GM12874 (cell line): ENCODE measurements around the gene OR10G8.

Source experiments
- TF ChIP-seq, protein P1 (sequence below): IDR thresholded peaks from 2 replicates; pipeline ENCODE4 v1.5.1; 2011; ENCODE audit warnings: low read depth, mild to moderate bottlenecking, control low read depth, low read length, moderate library complexity; ENCODE audit not compliant: insufficient read depth

The OR10G8 gene

DNA sequence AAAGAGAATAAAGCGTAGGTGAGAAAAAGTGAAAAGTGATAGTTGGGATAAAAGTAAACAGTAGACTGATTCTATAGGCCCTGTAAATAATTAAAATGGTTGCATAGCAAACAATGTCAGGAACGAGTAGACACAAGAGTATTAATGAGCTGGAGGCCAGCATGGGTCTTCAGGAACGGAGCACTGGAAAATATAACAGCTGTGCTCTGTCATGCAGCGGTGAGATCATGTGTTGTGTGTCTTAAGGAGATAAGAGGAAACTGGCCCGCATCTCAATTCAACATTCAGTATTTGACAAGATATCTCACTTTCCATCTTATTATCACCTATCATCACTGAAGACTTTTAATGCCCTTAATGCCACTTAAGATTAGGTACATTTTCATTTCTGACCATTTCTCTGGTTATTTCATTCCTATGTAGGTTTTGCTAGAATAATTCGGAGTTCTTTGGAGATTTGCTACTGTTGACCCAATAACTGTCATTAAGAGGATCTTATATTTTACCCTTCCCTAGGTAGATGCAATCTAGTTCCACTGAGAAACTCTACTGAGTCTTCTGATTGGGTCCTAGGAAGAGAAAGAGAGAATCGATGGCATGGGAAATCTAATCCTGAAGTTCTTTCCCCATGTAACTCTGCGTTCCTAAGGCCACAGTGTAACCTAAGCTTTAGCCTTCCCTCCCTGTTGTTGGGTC is 53.2 kb downstream of the OR10G8 start:
- TF ChIP-seq, protein P1, sequence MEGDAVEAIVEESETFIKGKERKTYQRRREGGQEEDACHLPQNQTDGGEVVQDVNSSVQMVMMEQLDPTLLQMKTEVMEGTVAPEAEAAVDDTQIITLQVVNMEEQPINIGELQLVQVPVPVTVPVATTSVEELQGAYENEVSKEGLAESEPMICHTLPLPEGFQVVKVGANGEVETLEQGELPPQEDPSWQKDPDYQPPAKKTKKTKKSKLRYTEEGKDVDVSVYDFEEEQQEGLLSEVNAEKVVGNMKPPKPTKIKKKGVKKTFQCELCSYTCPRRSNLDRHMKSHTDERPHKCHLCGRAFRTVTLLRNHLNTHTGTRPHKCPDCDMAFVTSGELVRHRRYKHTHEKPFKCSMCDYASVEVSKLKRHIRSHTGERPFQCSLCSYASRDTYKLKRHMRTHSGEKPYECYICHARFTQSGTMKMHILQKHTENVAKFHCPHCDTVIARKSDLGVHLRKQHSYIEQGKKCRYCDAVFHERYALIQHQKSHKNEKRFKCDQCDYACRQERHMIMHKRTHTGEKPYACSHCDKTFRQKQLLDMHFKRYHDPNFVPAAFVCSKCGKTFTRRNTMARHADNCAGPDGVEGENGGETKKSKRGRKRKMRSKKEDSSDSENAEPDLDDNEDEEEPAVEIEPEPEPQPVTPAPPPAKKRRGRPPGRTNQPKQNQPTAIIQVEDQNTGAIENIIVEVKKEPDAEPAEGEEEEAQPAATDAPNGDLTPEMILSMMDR: no peak
